ENCODE measurements around the gene THSD4. TPM values are rescaled to one million over a fixed set of nuclear protein-coding genes. Genes with fewer than 3 reads are reported as not detected.
A peak's percentile ranks its signal among the peaks of the same experiment; 100 is the strongest.

The THSD4 gene
- total RNA-seq, 1 experiment from 2014 or later: 29.3 TPM

GRCh38 chr15:71779073-71779797 is 664.0 kb downstream of the THSD4 start:
- ChIA-PET CTCF (interaction anchor here (2.0 kb wide), 1 partner anchor 22 kb away, joined by 7 read pairs; no protein-coding TSS in a partner anchor), POLR2A (ENCODE audit: unreplicated experiment) (interaction anchor here (0.7 kb wide), 1 partner anchor 294 kb away, joined by 3 read pairs; no protein-coding TSS in a partner anchor)
- Histone ChIP-seq H3F3A (ENCODE audit: insufficient read depth, low read depth) (no peaks in the 10 kb centered on the region; the same call in 1 of the 2 replicates), H2AFZ (no peak overlapping the region), H3K4me2 (no peak overlapping the region), H3K9me3 (ENCODE audit: insufficient read depth, low read depth) (no peaks in the 10 kb centered on the region), H3K27me3 (ENCODE audit: insufficient read depth, low read depth) (no peaks in the 10 kb centered on the region), H3K79me2 (ENCODE audit: low read depth) (no peaks in the 10 kb centered on the region), H4K20me1 (ENCODE audit: insufficient read depth) (no peaks in the 10 kb centered on the region), H3K4me3 (no peak overlapping the region), H3K36me3 (ENCODE audit: low read depth) (no peaks in the 10 kb centered on the region), H3K27ac (peak overlapping the region; percentile 87), H3K4me1 (replicated peaks; ENCODE audit: insufficient read depth) (peaks cover 13% of the 10 kb centered on the region), H3K9me2 (ENCODE audit: insufficient read depth) (no peaks in the 10 kb centered on the region)
- intact Hi-C loops (cut with micrococcal nuclease; ENCODE audit: unreplicated experiment): no loop called here
- no peak for DNase-seq
- TF ChIP-seq EZH2 (IDR thresholded peaks at IDR 0.05; ENCODE audit: low read depth) (no peak), CTCF (conservative IDR thresholded peaks at IDR 0.05) (no peak)
- BruUV-seq (replicated peaks): no TSS peak

- Histone ChIP-seq H3F3A (ENCODE audit: insufficient read depth, low read depth) (no peaks in the 10 kb centered on the region; the same call in 1 of the 2 replicates), H2AFZ (no peak overlapping the region), H3K4me1 (replicated peaks; ENCODE audit: insufficient read depth) (peaks cover 13% of the 10 kb centered on the region), H3K79me2 (ENCODE audit: low read depth) (no peaks in the 10 kb centered on the region), H3K4me3 (peak overlapping the region; percentile 37; the same call in 1 of the 2 replicates), H3K27me3 (ENCODE audit: insufficient read depth, low read depth) (no peaks in the 10 kb centered on the region), H4K20me1 (ENCODE audit: insufficient read depth) (no peaks in the 10 kb centered on the region), H3K9me2 (ENCODE audit: insufficient read depth) (no peaks in the 10 kb centered on the region), H3K4me2 (peak overlapping the region; percentile 65), H3K9me3 (ENCODE audit: insufficient read depth, low read depth) (no peaks in the 10 kb centered on the region), H3K36me3 (ENCODE audit: low read depth) (no peaks in the 10 kb centered on the region), H3K27ac (peak overlapping the region; percentile 87)
- ChIA-PET CTCF (interaction anchor here (0.6 to 2.0 kb wide), 3 partner anchors 21 to 37 kb away, joined by 7 to 16 read pairs (median 8); no protein-coding TSS in a partner anchor), POLR2A (ENCODE audit: unreplicated experiment) (no interaction called here)
- DNase-seq: peak; percentile 48 to 52
- BruUV-seq (replicated peaks): TSS peak; percentile 33
- peak; percentile 79 for TF ChIP-seq CTCF (conservative IDR thresholded peaks at IDR 0.05)
- TF ChIP-seq EZH2 (IDR thresholded peaks at IDR 0.05; ENCODE audit: low read depth): no peak
- intact Hi-C loops (cut with micrococcal nuclease; ENCODE audit: unreplicated experiment): loop anchor here (2.0 kb wide), 1 partner anchor 20 kb away; no protein-coding TSS in a partner anchor
These were observed 665.1 kb downstream of the THSD4 start for GRCh38 chr15:71780115-71780976.

- no peak overlapping the region for H3K4me2 ChIP-seq
- no peaks in the 10 kb centered on the region for H3K9me3 ChIP-seq (ENCODE audit: insufficient read depth, low read depth)
- no peaks in the 10 kb centered on the region for H3F3A ChIP-seq (ENCODE audit: insufficient read depth, low read depth)
- H3K27me3 ChIP-seq (ENCODE audit: insufficient read depth, low read depth): no peaks in the 10 kb centered on the region
- ChIA-PET POLR2A (ENCODE audit: unreplicated experiment) (no interaction called here), CTCF (interaction anchor here (0.6 kb wide), 1 partner anchor 38 kb away, joined by 8 read pairs; no protein-coding TSS in a partner anchor)
- BruUV-seq (replicated peaks): no TSS peak
- no peaks in the 10 kb centered on the region for H4K20me1 ChIP-seq (ENCODE audit: insufficient read depth)
- no peak overlapping the region for H3K27ac ChIP-seq
- TF ChIP-seq CTCF (conservative IDR thresholded peaks at IDR 0.05): no peak
- TF ChIP-seq EZH2 (IDR thresholded peaks at IDR 0.05; ENCODE audit: low read depth): no peak
- H3K4me1 ChIP-seq (replicated peaks; ENCODE audit: insufficient read depth): peaks cover 13% of the 10 kb centered on the region
- no peak overlapping the region for H3K4me3 ChIP-seq
- no peaks in the 10 kb centered on the region for H3K9me2 ChIP-seq (ENCODE audit: insufficient read depth)
- intact Hi-C loops (cut with micrococcal nuclease; ENCODE audit: unreplicated experiment): loop anchor here (2.0 kb wide), 1 partner anchor 19 kb away; no protein-coding TSS in a partner anchor
- H3K36me3 ChIP-seq (ENCODE audit: low read depth): no peaks in the 10 kb centered on the region
- DNase-seq: no peak
- H2AFZ ChIP-seq: no peak overlapping the region
- no peaks in the 10 kb centered on the region for H3K79me2 ChIP-seq (ENCODE audit: low read depth)
These were observed 666.1 kb downstream of the THSD4 start for GRCh38 chr15:71781179-71781964.
